Neuronal stem cell (in vitro differentiated cells): ENCODE results near the gene AVL9.

Source experiments
- DNase-seq: peaks from one replicate; pipeline ENCODE4 v3.0.0-alpha.2; 2013; ENCODE audit warnings: low spot score
- H2AFZ ChIP-seq: one replicate; pipeline ENCODE4 v1.6.1; 2013; ENCODE audit warnings: mild to moderate bottlenecking, low read length, inconsistent platforms
- H2AK5ac ChIP-seq: 2 replicates; pipeline ENCODE4 v1.6.1; 2013; ENCODE audit warnings: low read depth, mild to moderate bottlenecking, inconsistent platforms, low read length, moderate library complexity, mixed read lengths
- H2BK120ac ChIP-seq: 2 replicates; pipeline ENCODE4 v1.6.1; 2013; ENCODE audit warnings: low read depth, mild to moderate bottlenecking, inconsistent platforms, low read length, moderate library complexity, mixed read lengths
- H2BK12ac ChIP-seq: one replicate; pipeline ENCODE4 v1.6.1; 2013; ENCODE audit warnings: low read length, inconsistent platforms
- H2BK15ac ChIP-seq: 2 replicates; pipeline ENCODE4 v1.6.1; 2013; ENCODE audit warnings: mild to moderate bottlenecking, low read length, inconsistent platforms, mixed read lengths
- H2BK5ac ChIP-seq: one replicate; pipeline ENCODE4 v1.6.1; 2013; ENCODE audit warnings: inconsistent platforms, mild to moderate bottlenecking, low read length, moderate library complexity
- H3K14ac ChIP-seq: one replicate; pipeline ENCODE4 v1.6.1; 2013; ENCODE audit warnings: low read length, inconsistent platforms
- H3K18ac ChIP-seq: 2 replicates; pipeline ENCODE4 v1.6.1; 2013; ENCODE audit warnings: low read length, inconsistent platforms
- H3K23ac ChIP-seq: 2 replicates; pipeline ENCODE4 v1.6.1; 2013; ENCODE audit warnings: low read depth, mild to moderate bottlenecking, mixed read lengths, low read length, inconsistent platforms; ENCODE audit not compliant: poor library complexity
- H3K27ac ChIP-seq: replicated peaks from 3 replicates; pipeline ENCODE4 v1.5.1; 2013; ENCODE audit warnings: low read length, inconsistent platforms
- H3K27me3 ChIP-seq, 3 experiments: 2 replicates each; pipeline ENCODE4 v1.6.1; 2013; ENCODE audit warnings: low read length in 3 of 3, mild to moderate bottlenecking in 2 of 3, inconsistent platforms in 1 of 3, low read depth in 1 of 3, mixed read lengths in 1 of 3, moderate library complexity in 1 of 3; ENCODE audit not compliant: control insufficient read depth in 3 of 3, insufficient read depth in 3 of 3
- H3K36me3 ChIP-seq, 2 donors: replicated peaks in 1 of 2; 2 replicates each; pipeline ENCODE4 v1.6.1; 2013; ENCODE audit warnings: low read length in 2 of 2; ENCODE audit not compliant: control insufficient read depth in 2 of 2, insufficient read depth in 2 of 2
- H3K4ac ChIP-seq: 2 replicates; pipeline ENCODE4 v1.6.1; 2013; ENCODE audit warnings: inconsistent platforms, mild to moderate bottlenecking, low read length, moderate library complexity
- H3K4me1 ChIP-seq, 2 donors: 1 replicate in 1 of 2; 2 replicates in 1 of 2; pipeline ENCODE4 v1.6.1; 2013; ENCODE audit warnings: low read length in 2 of 2, low read depth in 1 of 2; ENCODE audit not compliant: control insufficient read depth in 2 of 2, insufficient read depth in 1 of 2
- H3K4me2 ChIP-seq: one replicate; pipeline ENCODE4 v1.6.1; 2013; ENCODE audit warnings: mild to moderate bottlenecking, low read length, inconsistent platforms; ENCODE audit not compliant: insufficient read depth, poor library complexity, severe bottlenecking
- H3K4me3 ChIP-seq, 2 donors: 2 replicates each; pipeline ENCODE4 v1.5.1; 2013; ENCODE audit warnings: low read length in 2 of 2, mild to moderate bottlenecking in 2 of 2, inconsistent platforms in 1 of 2, moderate library complexity in 1 of 2
- H3K79me1 ChIP-seq: one replicate; pipeline ENCODE4 v1.6.1; 2013; ENCODE audit warnings: low read depth, mild to moderate bottlenecking, inconsistent platforms, low read length, moderate library complexity
- H3K9ac ChIP-seq: one replicate; pipeline ENCODE4 v1.6.1; 2013; ENCODE audit warnings: mild to moderate bottlenecking, low read depth, low read length, inconsistent platforms; ENCODE audit not compliant: poor library complexity
- H3K9me3 ChIP-seq, 2 donors: replicated peaks in 1 of 2; 2 replicates each; pipeline versions ENCODE3 to v1.6.1; 2013; ENCODE audit warnings: low read length in 2 of 2, mild to moderate bottlenecking in 2 of 2, inconsistent platforms in 1 of 2, low read depth in 1 of 2, mixed read lengths in 1 of 2, moderate library complexity in 1 of 2; ENCODE audit not compliant: control insufficient read depth in 2 of 2, insufficient read depth in 1 of 2
- H4K8ac ChIP-seq: one replicate; pipeline ENCODE4 v1.6.1; 2013; ENCODE audit warnings: low read depth, mild to moderate bottlenecking, inconsistent platforms, low read length, moderate library complexity
- H4K91ac ChIP-seq: one replicate; pipeline ENCODE4 v1.6.1; 2013; ENCODE audit warnings: low read length, low read depth, mild to moderate bottlenecking, inconsistent platforms; ENCODE audit not compliant: poor library complexity
- WGBS, 2 donors: extraction: QIAGEN DNeasy Blood & Tissue Kit; methylation state at CpG; one replicate each; pipeline ENCODE4 v1.1.7; 2013; ENCODE audit warnings: missing lambda C conversion rate in 2 of 2, mixed read lengths in 1 of 2; ENCODE audit not compliant: insufficient read length in 2 of 2, insufficient replicate concordance in 1 of 2; ENCODE audit errors: extremely low coverage in 2 of 2; 5-methylcytosine and 5-hydroxymethylcytosine counted together

AVL9 gene

DNA sequence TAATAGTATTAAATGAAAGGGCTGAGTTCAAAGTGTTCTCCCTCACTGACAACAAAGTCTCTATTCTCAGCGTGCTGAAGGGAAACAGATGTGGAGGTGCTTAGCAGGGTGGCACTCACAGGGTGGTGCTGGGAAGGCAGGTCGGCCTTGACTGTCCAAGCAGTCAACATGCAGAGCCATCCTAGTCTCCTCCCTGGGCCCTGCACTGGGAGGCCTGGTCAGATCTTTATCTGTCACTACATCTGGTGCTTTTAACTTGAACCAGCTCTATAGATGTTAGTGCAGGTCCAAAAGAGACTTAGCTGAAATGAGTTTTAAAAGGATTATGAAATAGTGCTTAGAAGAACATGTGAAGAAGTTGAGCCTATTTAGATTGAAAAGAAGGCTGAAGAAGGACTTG is 82.1 kb downstream of the AVL9 start:
- Histone ChIP-seq H3K27ac (no peak overlapping the region), H2BK120ac (no peak overlapping the region), H3K4me2 (no peak overlapping the region), H3K79me1 (no peaks in the 10 kb centered on the region), H2BK15ac (no peak overlapping the region), H4K91ac (no peak overlapping the region), H2AK5ac (no peak overlapping the region), H3K14ac (no peak overlapping the region), H4K8ac (no peak overlapping the region), H3K23ac (no peak overlapping the region), H3K9ac (no peak overlapping the region), H2BK5ac (no peak overlapping the region), H3K4me1 (no peaks in the 10 kb centered on the region), H3K4me3 (no peak overlapping the region), H2BK12ac (no peak overlapping the region), H3K9me3 (no peaks in the 10 kb centered on the region), H3K18ac (no peak overlapping the region), H2AFZ (no peak overlapping the region), H3K27me3 (no peaks in the 10 kb centered on the region), H3K36me3 (peaks cover 10 to 92% of the 10 kb centered on the region in 2 donors), H3K4ac (no peak overlapping the region)
- WGBS, 2 donors, result no CpG with 5 or more reads among the region's 2 CpGs
- DNase-seq, result no peak

DNA sequence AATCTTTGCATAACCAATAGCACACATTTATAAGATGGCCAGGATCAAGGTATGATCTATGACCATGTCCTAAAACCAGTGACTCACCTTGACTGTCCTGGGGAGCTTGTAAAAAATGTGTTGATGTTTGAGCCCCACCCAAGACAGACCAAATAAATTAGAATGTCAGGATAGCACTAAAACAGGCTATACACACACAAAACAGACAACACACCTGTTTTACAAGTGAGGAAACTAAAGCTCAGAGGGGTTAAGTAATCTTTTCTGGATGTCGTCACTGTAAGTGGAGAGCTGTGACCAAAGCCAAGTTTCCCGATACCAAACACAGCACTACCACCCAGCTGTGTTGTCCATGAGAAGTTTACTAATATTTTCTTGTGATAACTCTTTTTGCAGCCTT is 84.5 kb downstream of the AVL9 start:
- Histone ChIP-seq H3K4me1 (no peaks in the 10 kb centered on the region), H3K27ac (no peak overlapping the region), H3K79me1 (no peaks in the 10 kb centered on the region), H2BK120ac (no peak overlapping the region), H2BK15ac (no peak overlapping the region), H3K9ac (no peak overlapping the region), H2BK5ac (no peak overlapping the region), H4K91ac (no peak overlapping the region), H2AFZ (no peak overlapping the region), H3K4me2 (no peak overlapping the region), H3K36me3 (peaks cover 15 to 92% of the 10 kb centered on the region in 2 donors), H3K9me3 (no peaks in the 10 kb centered on the region), H2BK12ac (no peak overlapping the region), H3K23ac (no peak overlapping the region), H3K27me3 (no peaks in the 10 kb centered on the region), H4K8ac (no peak overlapping the region), H3K4ac (no peak overlapping the region), H3K18ac (no peak overlapping the region), H3K4me3 (no peak overlapping the region), H2AK5ac (no peak overlapping the region), H3K14ac (no peak overlapping the region)
- no peak for DNase-seq
- WGBS, 2 donors, result no CpG with 5 or more reads among the region's 2 CpGs

DNA sequence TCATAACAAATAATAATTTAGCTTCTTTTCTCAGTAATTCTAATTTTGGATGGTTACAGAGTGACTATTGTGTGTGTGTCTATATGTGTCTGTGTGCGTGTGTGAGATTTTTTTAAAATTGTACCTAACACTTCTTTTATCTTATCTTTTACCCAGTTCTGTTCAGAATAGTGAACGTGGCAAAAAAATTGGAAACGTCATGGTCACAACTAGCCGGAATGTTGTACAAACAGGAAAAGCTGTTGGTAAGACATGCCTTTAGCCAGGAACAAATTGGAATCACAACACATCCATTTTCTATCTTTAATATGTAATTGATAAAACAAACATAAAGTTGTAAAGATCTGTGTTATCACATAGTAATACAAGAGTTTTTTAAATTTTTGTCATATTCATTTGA is 85.4 kb downstream of the AVL9 start:
- Histone ChIP-seq H2BK12ac (no peak overlapping the region), H4K8ac (no peak overlapping the region), H3K27ac (no peak overlapping the region), H3K27me3 (no peaks in the 10 kb centered on the region), H3K4me1 (no peaks in the 10 kb centered on the region), H3K9ac (no peak overlapping the region), H3K4ac (no peak overlapping the region), H2BK15ac (no peak overlapping the region), H3K18ac (no peak overlapping the region), H4K91ac (no peak overlapping the region), H3K79me1 (no peaks in the 10 kb centered on the region), H2BK5ac (no peak overlapping the region), H3K36me3 (peaks cover 16 to 92% of the 10 kb centered on the region in 2 donors), H2BK120ac (no peak overlapping the region), H3K4me3 (no peak overlapping the region), H2AK5ac (no peak overlapping the region), H3K9me3 (no peaks in the 10 kb centered on the region), H3K23ac (no peak overlapping the region), H3K4me2 (no peak overlapping the region), H2AFZ (no peak overlapping the region), H3K14ac (no peak overlapping the region)
- WGBS, 2 donors, result no CpG with 5 or more reads among the region's 4 CpGs
- no peak for DNase-seq

DNA sequence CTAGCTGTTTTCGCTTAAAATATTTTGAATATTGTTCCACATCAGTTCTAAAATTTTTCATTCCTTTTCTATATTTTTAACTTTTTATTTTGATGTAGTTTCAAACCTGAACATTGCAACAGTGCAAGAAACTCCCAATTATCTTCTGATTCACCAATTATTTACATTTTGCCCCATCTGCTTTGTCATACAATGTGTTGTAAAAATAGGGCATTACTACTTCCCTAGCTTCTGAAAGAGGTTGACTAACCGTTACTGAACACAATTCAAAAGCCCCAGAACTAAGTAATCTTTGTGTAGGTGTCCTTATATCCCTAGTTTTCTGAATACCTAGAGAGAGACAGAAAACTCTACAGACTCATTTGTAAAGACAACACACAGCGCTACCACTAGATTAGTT is 86.7 kb downstream of the AVL9 start:
- Histone ChIP-seq H2BK5ac (no peak overlapping the region), H3K4me1 (peaks cover 0 to 8% of the 10 kb centered on the region in 2 donors), H3K18ac (no peak overlapping the region), H3K79me1 (no peaks in the 10 kb centered on the region), H3K27ac (no peak overlapping the region), H2BK120ac (no peak overlapping the region), H3K36me3 (peaks cover 17 to 92% of the 10 kb centered on the region in 2 donors), H3K4me2 (no peak overlapping the region), H2BK12ac (no peak overlapping the region), H3K23ac (no peak overlapping the region), H3K14ac (no peak overlapping the region), H3K27me3 (no peaks in the 10 kb centered on the region), H2AFZ (no peak overlapping the region), H2BK15ac (no peak overlapping the region), H3K9me3 (no peaks in the 10 kb centered on the region), H3K9ac (no peak overlapping the region), H3K4me3 (no peak overlapping the region), H4K8ac (no peak overlapping the region), H4K91ac (no peak overlapping the region), H3K4ac (no peak overlapping the region), H2AK5ac (no peak overlapping the region)
- 100% methylated on average over 1 of the region's 3 CpGs; no CpG with 5 or more reads in 1 of the 2 donors for WGBS, 2 donors
- DNase-seq, result no peak
